Germinal center (tissue), 1 donor: Measurements from ENCODE around the gene TRPT1.

ENCODE experiments used
- DNase-seq: peaks from one replicate; pipeline ENCODE4 v3.0.0; 2012; ENCODE audit warnings: mixed read lengths, low spot score

TRPT1 gene

DNA sequence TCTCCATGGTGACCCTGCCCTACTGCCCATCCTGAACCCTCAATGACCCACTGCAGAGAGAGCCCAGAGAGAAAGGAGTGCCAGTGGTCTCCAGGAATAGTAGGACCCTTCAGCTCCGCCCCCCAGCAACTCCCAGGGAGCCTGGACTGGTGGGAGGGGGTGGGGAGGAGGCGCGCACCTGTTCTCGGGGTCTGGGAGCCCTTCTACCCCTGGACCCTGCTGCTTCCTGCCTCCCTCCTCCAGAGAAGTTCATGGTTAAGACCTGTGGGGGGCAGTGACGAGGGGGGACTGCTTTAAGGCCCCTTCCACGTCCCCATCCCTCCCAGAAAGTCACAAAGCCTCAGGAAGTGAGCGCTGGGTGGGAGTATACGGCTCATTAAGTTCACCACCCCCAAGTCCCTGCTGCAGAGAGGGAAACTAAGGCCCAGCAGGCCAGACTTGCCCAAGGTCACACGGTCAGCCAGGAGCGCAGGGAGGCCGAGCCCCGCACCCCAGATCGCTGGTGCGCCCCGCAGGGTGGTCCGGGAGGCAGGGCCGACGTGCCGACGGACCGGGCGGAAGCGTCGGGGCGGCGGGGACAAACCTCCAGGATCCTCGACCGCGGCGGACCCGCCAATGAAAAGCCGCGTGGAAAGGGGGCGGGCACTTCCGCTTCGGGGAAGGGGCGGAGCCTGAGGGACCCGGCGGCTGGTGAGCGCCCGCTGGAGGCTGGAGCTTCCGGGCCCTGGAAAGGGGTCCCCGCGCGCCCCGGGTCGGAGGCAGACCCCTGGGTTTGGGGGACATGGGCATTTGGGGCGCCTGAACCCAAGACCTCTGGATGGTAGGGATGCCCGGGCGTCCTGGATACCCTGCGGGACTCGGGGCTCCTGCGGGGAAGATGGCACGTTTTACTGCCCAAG lies at the start of gene TRPT1, which contains the start of gene NUDT22:
TRPT1 (minus strand) TSS at position 579 of the 899 bp plus-strand sequence; CDS start at position 253, 326 bp downstream.
NUDT22 (plus strand) TSS at position 667 of the 899 bp plus-strand sequence. CDS start 379 bp downstream, outside the sequence.
- peak; percentile 91 for DNase-seq

DNA sequence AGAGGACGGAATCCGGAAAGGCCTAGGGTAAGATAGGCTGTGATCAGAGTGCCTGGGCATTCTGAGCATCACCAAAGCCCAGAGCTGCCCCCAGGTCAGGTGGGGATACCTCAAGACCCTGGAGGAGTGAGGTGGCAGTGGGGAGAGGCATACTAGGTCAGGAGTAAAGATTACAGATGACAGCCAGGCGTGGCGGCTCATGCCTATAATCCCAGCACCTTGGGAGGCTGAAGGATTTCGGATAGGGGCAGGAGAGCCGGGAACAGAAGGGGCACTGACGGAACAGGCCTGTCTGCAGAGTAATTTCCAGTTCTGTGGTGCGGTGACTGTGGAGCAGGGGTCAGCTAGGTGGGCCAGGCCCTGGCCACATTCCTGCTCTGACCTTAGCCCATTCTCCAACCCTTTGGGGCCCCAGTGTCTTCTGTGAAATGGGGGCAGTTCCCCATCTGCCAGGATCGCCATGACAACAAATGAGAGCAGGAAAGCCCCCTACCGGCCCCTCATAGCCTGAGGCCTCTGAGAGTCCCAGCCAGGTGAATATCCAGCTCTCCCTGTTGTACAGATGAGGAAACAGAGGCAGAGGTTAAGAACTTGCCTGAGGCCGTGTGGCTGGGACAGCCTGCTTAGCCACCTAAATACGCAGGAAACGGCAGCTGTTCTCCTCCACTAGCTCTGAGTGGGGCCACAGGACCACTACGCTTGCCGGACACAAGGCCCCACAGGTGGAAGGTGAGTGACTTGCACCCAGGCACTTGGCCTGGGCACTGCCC lies 49.2 kb upstream of the TRPT1 start:
- no peak for DNase-seq

- DNase-seq, result peak; percentile 86
Observed at GRCh38 chr11:64269540-64270220, 43.7 kb upstream of the TRPT1 start.

- no peak for DNase-seq
Observed at GRCh38 chr11:64268893-64269539, 43.0 kb upstream of the TRPT1 start.

- DNase-seq, result no peak
Observed at GRCh38 chr11:64268025-64268892, 42.3 kb upstream of the TRPT1 start.

GRCh38 chr11:64267207-64267945 lies 41.4 kb upstream of the TRPT1 start:
- DNase-seq, result no peak

GRCh38 chr11:64266339-64266738 lies 40.4 kb upstream of the TRPT1 start:
- no peak for DNase-seq

GRCh38 chr11:64265176-64266160 lies 39.5 kb upstream of the TRPT1 start:
- no peak for DNase-seq

GRCh38 chr11:64264371-64264852 lies 38.4 kb upstream of the TRPT1 start:
- no peak for DNase-seq

DNA sequence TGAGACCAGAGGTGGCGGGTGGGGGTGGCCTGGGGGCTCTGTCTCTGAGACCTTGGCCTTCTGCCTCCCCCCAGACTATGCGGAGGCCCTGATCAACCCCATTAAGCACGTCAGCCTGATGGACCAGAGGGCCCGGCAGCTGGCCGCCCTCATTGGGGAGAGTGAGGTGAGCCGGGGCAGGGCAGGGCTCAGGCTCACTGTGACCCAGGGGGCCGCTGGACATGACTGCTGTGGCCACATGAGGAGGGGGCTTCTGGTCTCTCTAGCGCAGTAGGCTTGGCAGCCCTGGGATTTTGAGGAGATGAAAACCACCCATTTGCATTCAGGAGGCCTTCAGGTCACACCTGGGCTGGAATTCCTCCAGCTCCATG lies 37.9 kb upstream of the TRPT1 start:
- DNase-seq, result no peak

DNA sequence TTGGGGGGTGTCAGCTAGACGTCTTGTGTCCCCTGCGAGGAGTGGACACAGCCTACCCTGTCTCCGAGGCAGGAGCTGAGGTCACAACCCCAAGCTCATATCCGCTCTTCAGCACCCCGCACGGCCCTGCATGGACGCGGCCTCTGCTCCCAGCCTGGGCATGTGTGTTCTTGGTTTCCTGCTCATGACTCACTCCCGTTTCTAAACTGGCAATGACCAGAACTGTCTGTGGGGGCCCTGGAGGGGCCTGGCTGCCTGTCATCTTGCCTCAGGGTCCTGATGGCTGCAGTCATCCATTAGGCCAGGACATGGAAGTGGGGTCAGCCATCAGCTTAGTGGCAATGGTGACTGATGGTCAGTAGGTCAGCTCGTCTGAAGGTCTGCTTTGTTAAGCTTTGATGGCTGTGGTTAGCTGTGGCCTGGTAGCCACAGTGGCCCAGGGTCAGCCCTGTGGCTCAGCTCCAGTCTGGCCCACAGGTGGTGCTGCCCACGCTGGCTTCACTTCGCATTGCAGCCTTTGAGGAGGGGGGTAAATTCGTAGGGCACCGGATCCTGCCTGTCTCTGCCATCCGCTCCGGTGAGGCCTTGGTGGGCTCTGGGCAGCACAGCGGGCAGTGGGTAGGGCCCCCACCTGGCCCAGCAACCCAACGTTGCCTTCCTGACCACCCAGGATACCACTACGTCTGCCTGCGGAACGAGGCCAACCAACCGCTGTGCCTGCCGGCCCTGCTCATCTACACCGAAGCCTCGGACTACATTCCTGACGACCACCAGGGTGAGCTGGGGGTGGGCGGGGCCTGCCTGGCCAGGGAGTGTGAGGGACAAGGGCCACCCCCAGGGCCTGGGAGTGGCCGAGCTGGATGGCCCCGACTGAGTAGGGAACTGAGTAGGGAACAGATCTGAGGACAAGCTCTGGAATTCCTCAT lies 37.3 kb upstream of the TRPT1 start:
- no peak for DNase-seq

- no peak for DNase-seq
Observed at GRCh38 chr11:64262271-64263002, 36.5 kb upstream of the TRPT1 start.

GRCh38 chr11:64261556-64262080 lies 35.6 kb upstream of the TRPT1 start:
- no peak for DNase-seq

DNA sequence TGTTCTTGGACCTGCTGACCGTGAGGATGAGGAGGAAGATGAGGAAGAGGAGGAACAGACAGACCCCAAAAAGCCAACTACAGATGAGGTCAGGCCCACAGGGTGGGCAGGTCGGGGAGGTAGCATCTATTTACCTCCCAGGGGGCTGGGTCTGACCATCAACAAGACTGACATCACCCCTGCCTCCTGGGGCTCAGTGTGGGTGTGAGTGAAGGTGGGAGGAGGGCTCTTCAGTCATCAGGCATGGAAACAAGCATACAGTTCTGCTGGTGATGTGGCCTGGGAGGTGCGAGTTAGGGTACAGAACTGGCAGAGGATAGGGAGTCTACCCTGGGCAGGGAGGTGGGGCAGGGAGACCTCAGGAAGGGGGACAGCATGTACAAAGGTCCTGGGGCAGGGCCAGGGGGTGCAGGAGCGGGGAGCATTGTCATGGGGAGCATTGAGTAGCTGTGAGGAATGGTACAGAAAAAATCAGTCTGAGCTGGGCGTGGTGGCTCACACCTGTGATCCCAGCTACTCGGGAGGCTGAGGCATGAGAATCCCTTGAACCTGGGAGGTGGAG lies 34.2 kb upstream of the TRPT1 start:
- DNase-seq, result no peak

DNA sequence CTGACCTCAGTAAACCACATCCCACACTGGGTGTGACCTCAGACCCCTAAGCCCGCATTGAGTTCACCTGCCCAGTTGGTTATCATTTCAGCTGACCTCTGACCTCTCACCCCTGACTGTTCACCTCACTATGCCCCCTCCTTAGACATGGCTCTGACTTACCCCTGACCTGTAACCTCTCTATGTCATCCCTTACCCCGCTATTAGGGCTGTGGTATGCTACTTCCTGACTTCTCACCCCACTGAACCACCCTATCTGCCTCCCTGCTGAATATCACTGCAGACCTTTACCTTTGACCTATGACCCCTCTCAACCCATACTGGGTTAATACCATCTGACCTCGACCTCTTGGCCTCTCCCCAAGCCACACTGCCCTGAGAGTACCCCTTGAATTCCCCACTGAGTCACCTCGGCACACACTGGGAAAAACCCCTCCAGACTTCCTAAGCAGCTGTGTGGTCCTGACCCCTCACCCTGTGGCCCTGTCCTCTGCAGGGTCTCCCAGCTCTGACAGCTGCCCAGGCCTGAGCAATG lies 33.6 kb upstream of the TRPT1 start:
- no peak for DNase-seq

GRCh38 chr11:64258946-64259532 lies 33.1 kb upstream of the TRPT1 start:
- no peak for DNase-seq
